SK-MEL-5 (cell line): ENCODE data around the gene GCC2. TPM values are rescaled to one million over a fixed set of nuclear protein-coding genes. Genes with fewer than 3 reads are reported as not detected.

Experiments
- DNase-seq: peaks from one replicate; pipeline ENCODE4 v3.0.0-alpha.2; 2016; ENCODE audit warnings: low read depth, low spot score
- in situ Hi-C: cut with HindIII; loops from 2 replicates; pipeline ENCODE4 v1.10.0; 2016; ENCODE audit warnings: low sequenced_read_pairs, high pct_unique_total_duplicates, low pct_unique_long_range_greater_than_20kb
- polyA plus RNA-seq, 2 experiments: library from polyadenylated mRNA; depleted of rRNA; stranded (reverse); fragments of >200 nt; gene quantifications; 2 replicates each; pipeline ENCODE4 v1.2.3, GENCODE V29; 2015
- total RNA-seq: library from RNA; depleted of rRNA; stranded (reverse); fragments of >200 nt; shearing (Covaris generic); gene quantifications from 2 replicates; pipeline ENCODE4 v1.2.3, GENCODE V29; 2014; rRNA removed

Gene GCC2
- 16.4 and 24.7 TPM in 2 replicates for total RNA-seq
- polyA plus RNA-seq (2015; cell fraction: cytosol; rRNA removed): 10.3 and 13.7 TPM in 2 replicates
- polyA plus RNA-seq (2015; cell fraction: nucleus; rRNA removed): 37.5 and 48.1 TPM in 2 replicates

GRCh38 chr2:108448678-108449409 lies at the start of gene GCC2:
GCC2 (plus strand) TSS chr2:108449206; CDS start chr2:108449275, 69 bp downstream.
- peak; percentile 90 for DNase-seq
- in situ Hi-C loops: no loop called here

- in situ Hi-C loops: no loop called here
- no peak for DNase-seq
These were observed 49.5 kb upstream of the GCC2 start for GRCh38 chr2:108399479-108399878.

GRCh38 chr2:108401800-108402199 lies 47.2 kb upstream of the GCC2 start:
- DNase-seq: no peak
- in situ Hi-C loops: no loop called here

GRCh38 chr2:108403494-108403893 lies 45.5 kb upstream of the GCC2 start:
- in situ Hi-C loops: no loop called here
- DNase-seq: no peak

- in situ Hi-C loops: no loop called here
- DNase-seq: no peak
These were observed 44.1 kb upstream of the GCC2 start for GRCh38 chr2:108404784-108405397.

- no peak for DNase-seq
- in situ Hi-C loops: no loop called here
These were observed 40.9 kb upstream of the GCC2 start for GRCh38 chr2:108407864-108408729.

- DNase-seq: no peak
- in situ Hi-C loops: no loop called here
These were observed 39.2 kb upstream of the GCC2 start for GRCh38 chr2:108409768-108410167.

- in situ Hi-C loops: no loop called here
- peak; percentile 58 for DNase-seq
These were observed 35.9 kb upstream of the GCC2 start for GRCh38 chr2:108412995-108413710.

- in situ Hi-C loops: no loop called here
- DNase-seq: no peak
These were observed 35.3 kb upstream of the GCC2 start for GRCh38 chr2:108413711-108414095.

GRCh38 chr2:108414256-108414876 lies 34.6 kb upstream of the GCC2 start:
- in situ Hi-C loops: no loop called here
- no peak for DNase-seq

- no peak for DNase-seq
- in situ Hi-C loops: no loop called here
These were observed 34.1 kb upstream of the GCC2 start for GRCh38 chr2:108414945-108415344.

GRCh38 chr2:108417254-108417653 lies 31.8 kb upstream of the GCC2 start:
- DNase-seq: peak; percentile 22
- in situ Hi-C loops: no loop called here

GRCh38 chr2:108418416-108418815 lies 30.6 kb upstream of the GCC2 start:
- no peak for DNase-seq

GRCh38 chr2:108423067-108423466 lies 25.9 kb upstream of the GCC2 start:
- no peak for DNase-seq

More at GRCh38 chr2:108418416-108418815, 30.6 kb upstream of the GCC2 start:
- in situ Hi-C loops: no loop called here

GRCh38 chr2:108423502-108424251 lies 25.3 kb upstream of the GCC2 start:
- DNase-seq: no peak
- in situ Hi-C loops: no loop called here

More at GRCh38 chr2:108423067-108423466, 25.9 kb upstream of the GCC2 start:
- in situ Hi-C loops: no loop called here

- in situ Hi-C loops: no loop called here
- no peak for DNase-seq
These were observed 20.6 kb upstream of the GCC2 start for GRCh38 chr2:108428286-108429009.
